Measurements from ENCODE around the gene CEP85. TPM values are rescaled to one million over a fixed set of nuclear protein-coding genes. Genes with fewer than 3 reads are reported as not detected.
A peak's percentile ranks its signal among the peaks of the same experiment; 100 is the strongest.

The CEP85 gene
- total RNA-seq, 1 experiment from 2014 or later, result 19.7 TPM

- H3K4me3 Mint-ChIP-seq (ENCODE audit: unreplicated experiment), result peak overlapping the region; percentile 2
Observed at GRCh38 chr1:26275580-26276431, 41.8 kb downstream of the CEP85 start.

GRCh38 chr1:26276432-26276838 is 42.4 kb downstream of the CEP85 start:
- intact Hi-C loops (cut with micrococcal nuclease; ENCODE audit: unreplicated experiment), result no loop called here
- Histone ChIP-seq H3K4me3 (ENCODE audit: low read depth, low read length) (no peak overlapping the region), H3K4me1 (peaks cover 41% of the 10 kb centered on the region), H3K36me3 (ENCODE audit: control insufficient read depth, insufficient read depth, low read length) (peaks cover 4% of the 10 kb centered on the region), H3K27me3 (replicated peaks; ENCODE audit: control insufficient read depth, insufficient read depth, low read length) (no peaks in the 10 kb centered on the region), H3K9me3 (no peaks in the 10 kb centered on the region)
- peak overlapping the region; percentile 37 for H3K27ac Mint-ChIP-seq (ENCODE audit: unreplicated experiment)
- H3K4me1 Mint-ChIP-seq (ENCODE audit: low read depth, unreplicated experiment), result peaks cover 32% of the 10 kb centered on the region
- H3K9me3 Mint-ChIP-seq (ENCODE audit: unreplicated experiment), result no peaks in the 10 kb centered on the region
- H3K4me3 Mint-ChIP-seq (ENCODE audit: unreplicated experiment), result no peak overlapping the region
- peaks cover 64% of the 10 kb centered on the region for H3K36me3 Mint-ChIP-seq (ENCODE audit: insufficient read depth, unreplicated experiment)
- TF ChIP-seq, protein P1, sequence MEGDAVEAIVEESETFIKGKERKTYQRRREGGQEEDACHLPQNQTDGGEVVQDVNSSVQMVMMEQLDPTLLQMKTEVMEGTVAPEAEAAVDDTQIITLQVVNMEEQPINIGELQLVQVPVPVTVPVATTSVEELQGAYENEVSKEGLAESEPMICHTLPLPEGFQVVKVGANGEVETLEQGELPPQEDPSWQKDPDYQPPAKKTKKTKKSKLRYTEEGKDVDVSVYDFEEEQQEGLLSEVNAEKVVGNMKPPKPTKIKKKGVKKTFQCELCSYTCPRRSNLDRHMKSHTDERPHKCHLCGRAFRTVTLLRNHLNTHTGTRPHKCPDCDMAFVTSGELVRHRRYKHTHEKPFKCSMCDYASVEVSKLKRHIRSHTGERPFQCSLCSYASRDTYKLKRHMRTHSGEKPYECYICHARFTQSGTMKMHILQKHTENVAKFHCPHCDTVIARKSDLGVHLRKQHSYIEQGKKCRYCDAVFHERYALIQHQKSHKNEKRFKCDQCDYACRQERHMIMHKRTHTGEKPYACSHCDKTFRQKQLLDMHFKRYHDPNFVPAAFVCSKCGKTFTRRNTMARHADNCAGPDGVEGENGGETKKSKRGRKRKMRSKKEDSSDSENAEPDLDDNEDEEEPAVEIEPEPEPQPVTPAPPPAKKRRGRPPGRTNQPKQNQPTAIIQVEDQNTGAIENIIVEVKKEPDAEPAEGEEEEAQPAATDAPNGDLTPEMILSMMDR (IDR thresholded peaks at IDR 0.05; ENCODE audit: insufficient read depth in 1 of 2, low read depth in 1 of 2, low read length in 1 of 2, severe bottlenecking in 1 of 2, unreplicated experiment in 1 of 2), result no peak
- ChIA-PET CTCF (interaction anchor here (0.6 to 2.4 kb wide), 8 partner anchors 9 to 175 kb away, joined by 3 to 8 read pairs (median 4); partner anchors contain the start of genes CATSPER4 and CEP85), POLR2A (interaction anchor here (0.6 kb wide), 1 partner anchor 428 kb away, joined by 3 read pairs; no protein-coding TSS in a partner anchor)
- BruUV-seq (replicated peaks), result no TSS peak
- DNase-seq, result no peak
- no peaks in the 10 kb centered on the region for H3K27me3 Mint-ChIP-seq (ENCODE audit: insufficient read depth, unreplicated experiment)

More at GRCh38 chr1:26275580-26276431, 41.8 kb downstream of the CEP85 start:
- TF ChIP-seq, protein P1 (IDR thresholded peaks at IDR 0.05; ENCODE audit: insufficient read depth in 1 of 2, low read depth in 1 of 2, low read length in 1 of 2, severe bottlenecking in 1 of 2, unreplicated experiment in 1 of 2), result peak; percentile 67 to 69
- H3K27ac Mint-ChIP-seq (ENCODE audit: unreplicated experiment), result peak overlapping the region; percentile 43
- peak; percentile 76 to 80 for DNase-seq
- no peaks in the 10 kb centered on the region for H3K9me3 Mint-ChIP-seq (ENCODE audit: unreplicated experiment)
- no peaks in the 10 kb centered on the region for H3K27me3 ChIP-seq (replicated peaks; ENCODE audit: control insufficient read depth, insufficient read depth, low read length)
- H3K36me3 Mint-ChIP-seq (ENCODE audit: insufficient read depth, unreplicated experiment), result peaks cover 65% of the 10 kb centered on the region
- intact Hi-C loops (cut with micrococcal nuclease; ENCODE audit: unreplicated experiment), result loop anchor here (1.0 kb wide), 1 partner anchor 45 kb away; no protein-coding TSS in a partner anchor
- POLR2A ChIA-PET, result no interaction called here
- peaks cover 27% of the 10 kb centered on the region for H3K4me1 Mint-ChIP-seq (ENCODE audit: low read depth, unreplicated experiment)
- no peak overlapping the region for H3K4me3 ChIP-seq (ENCODE audit: low read depth, low read length)
- H3K27me3 Mint-ChIP-seq (ENCODE audit: insufficient read depth, unreplicated experiment), result no peaks in the 10 kb centered on the region
- peaks cover 4% of the 10 kb centered on the region for H3K36me3 ChIP-seq (ENCODE audit: control insufficient read depth, insufficient read depth, low read length)
- H3K9me3 ChIP-seq, result no peaks in the 10 kb centered on the region
- CTCF ChIA-PET, result interaction anchor here (0.6 to 2.4 kb wide), 11 partner anchors 10 to 1090 kb away, joined by 3 to 8 read pairs (median 3); partner anchors contain the start of genes CATSPER4, CEP85, CNKSR1 and DHDDS
- no TSS peak for BruUV-seq (replicated peaks)
- H3K4me1 ChIP-seq, result peaks cover 41% of the 10 kb centered on the region

GRCh38 chr1:26277261-26277661 is 43.3 kb downstream of the CEP85 start:
- peaks cover 41% of the 10 kb centered on the region for H3K4me1 ChIP-seq
- intact Hi-C loops (cut with micrococcal nuclease; ENCODE audit: unreplicated experiment), result no loop called here
- H3K9me3 ChIP-seq, result no peaks in the 10 kb centered on the region
- DNase-seq, result peak; percentile 42 to 56
- ChIA-PET CTCF (interaction anchor here (0.6 to 1.5 kb wide), 5 partner anchors 31 to 176 kb away, joined by 3 to 5 read pairs (median 4); partner anchors contain the start of genes CATSPER4 and ZNF593), POLR2A (no interaction called here)
- no peaks in the 10 kb centered on the region for H3K27me3 ChIP-seq (replicated peaks; ENCODE audit: control insufficient read depth, insufficient read depth, low read length)
- peak overlapping the region; percentile 37 for H3K27ac Mint-ChIP-seq (ENCODE audit: unreplicated experiment)
- BruUV-seq (replicated peaks), result no TSS peak
- peaks cover 32% of the 10 kb centered on the region for H3K4me1 Mint-ChIP-seq (ENCODE audit: low read depth, unreplicated experiment)
- no peak overlapping the region for H3K4me3 ChIP-seq (ENCODE audit: low read depth, low read length)
- peaks cover 60% of the 10 kb centered on the region for H3K36me3 Mint-ChIP-seq (ENCODE audit: insufficient read depth, unreplicated experiment)
- H3K27me3 Mint-ChIP-seq (ENCODE audit: insufficient read depth, unreplicated experiment), result no peaks in the 10 kb centered on the region
- H3K4me3 Mint-ChIP-seq (ENCODE audit: unreplicated experiment), result no peak overlapping the region
- TF ChIP-seq, protein P1 (IDR thresholded peaks at IDR 0.05; ENCODE audit: insufficient read depth in 1 of 2, low read depth in 1 of 2, low read length in 1 of 2, severe bottlenecking in 1 of 2, unreplicated experiment in 1 of 2), result no peak
- H3K36me3 ChIP-seq (ENCODE audit: control insufficient read depth, insufficient read depth, low read length), result peaks cover 4% of the 10 kb centered on the region
- H3K9me3 Mint-ChIP-seq (ENCODE audit: unreplicated experiment), result no peaks in the 10 kb centered on the region

All from Caco-2 (cell line).